Mononuclear cell (primary cell): Measurements from ENCODE around the gene ZNF697. TPM values are rescaled to one million over a fixed set of nuclear protein-coding genes. Genes with fewer than 3 reads are reported as not detected.

ENCODE experiments used
- H3K27me3 ChIP-seq: 2 replicates; pipeline ENCODE4 v1.6.0; 2011; ENCODE audit warnings: low read length, control low read depth; ENCODE audit not compliant: insufficient read depth
- H3K4me1 ChIP-seq: 2 replicates; pipeline ENCODE4 v1.5.1; 2011; ENCODE audit warnings: mild to moderate bottlenecking, low read length, control low read depth; ENCODE audit not compliant: insufficient read depth
- H3K4me3 ChIP-seq: 2 replicates; pipeline ENCODE4 v1.5.1; 2011; ENCODE audit warnings: mild to moderate bottlenecking, low read length, moderate library complexity
- H3K9me3 ChIP-seq: 2 replicates; pipeline ENCODE4 v1.5.1; 2011; ENCODE audit warnings: low read depth, mild to moderate bottlenecking, control low read depth, low read length
- total RNA-seq: library from RNA; depleted of rRNA; stranded (reverse); fragments of >200 nt; gene quantifications from one replicate; pipeline ENCODE4 v1.2.3, GENCODE V29; 2012

The ZNF697 gene
- total RNA-seq, 1 donor = 4.1 TPM

GRCh38 chr1:119652587-119652986, 4.5 kb upstream of the ZNF697 start:
- Histone ChIP-seq H3K4me3 (no peak overlapping the region), H3K9me3 (no peaks in the 10 kb centered on the region), H3K4me1 (peaks cover 2% of the 10 kb centered on the region), H3K27me3 (peaks cover 44% of the 10 kb centered on the region)

- Histone ChIP-seq H3K27me3 (peaks cover 45% of the 10 kb centered on the region), H3K9me3 (no peaks in the 10 kb centered on the region), H3K4me1 (peaks cover 9% of the 10 kb centered on the region), H3K4me3 (no peak overlapping the region)
These were observed 3.6 kb upstream of the ZNF697 start for GRCh38 chr1:119651641-119652040.

- peaks cover 50% of the 10 kb centered on the region for H3K27me3 ChIP-seq
- no peak overlapping the region for H3K4me3 ChIP-seq
- H3K4me1 ChIP-seq = peaks cover 14% of the 10 kb centered on the region
- no peaks in the 10 kb centered on the region for H3K9me3 ChIP-seq
These were observed 3.1 kb upstream of the ZNF697 start for GRCh38 chr1:119651133-119651532.

GRCh38 chr1:119648620-119649004, 546 bp upstream of the ZNF697 start:
- H3K9me3 ChIP-seq = no peaks in the 10 kb centered on the region
- H3K4me1 ChIP-seq = peaks cover 23% of the 10 kb centered on the region
- peaks cover 47% of the 10 kb centered on the region for H3K27me3 ChIP-seq
- H3K4me3 ChIP-seq = peak overlapping the region; percentile 51

GRCh38 chr1:119647228-119647733, 785 bp downstream of the ZNF697 start:
- no peaks in the 10 kb centered on the region for H3K9me3 ChIP-seq
- peaks cover 43% of the 10 kb centered on the region for H3K27me3 ChIP-seq
- peak overlapping the region; percentile 51 for H3K4me3 ChIP-seq

GRCh38 chr1:119646521-119647227, 1.4 kb downstream of the ZNF697 start:
- H3K4me1 ChIP-seq = peaks cover 23% of the 10 kb centered on the region
- H3K9me3 ChIP-seq = no peaks in the 10 kb centered on the region
- H3K27me3 ChIP-seq = peaks cover 37% of the 10 kb centered on the region
- peak overlapping the region; percentile 51 for H3K4me3 ChIP-seq

More at GRCh38 chr1:119647228-119647733, 785 bp downstream of the ZNF697 start:
- H3K4me1 ChIP-seq = peaks cover 23% of the 10 kb centered on the region

DNA sequence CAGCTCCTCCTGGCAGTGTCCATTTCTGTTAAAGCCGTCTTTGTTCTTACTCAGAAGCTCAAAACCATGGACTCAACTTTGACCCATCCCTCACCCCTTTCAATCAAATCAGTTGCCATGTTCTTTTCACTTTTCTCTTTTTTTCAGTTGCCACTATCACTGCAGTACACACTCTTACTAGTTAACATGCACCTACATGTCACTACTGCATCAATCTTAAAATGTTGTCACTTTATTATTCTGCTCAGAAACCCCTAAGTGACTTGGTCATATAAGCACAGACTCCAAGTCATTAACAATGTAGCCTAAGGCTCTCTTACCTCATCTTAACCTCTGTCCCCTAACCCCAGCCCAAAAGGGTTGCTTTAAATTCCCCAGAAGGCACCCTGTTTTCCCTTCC, 9.0 kb downstream of the ZNF697 start:
- Histone ChIP-seq H3K4me1 (no peaks in the 10 kb centered on the region), H3K9me3 (no peaks in the 10 kb centered on the region), H3K27me3 (peaks cover 5% of the 10 kb centered on the region), H3K4me3 (no peak overlapping the region)

DNA sequence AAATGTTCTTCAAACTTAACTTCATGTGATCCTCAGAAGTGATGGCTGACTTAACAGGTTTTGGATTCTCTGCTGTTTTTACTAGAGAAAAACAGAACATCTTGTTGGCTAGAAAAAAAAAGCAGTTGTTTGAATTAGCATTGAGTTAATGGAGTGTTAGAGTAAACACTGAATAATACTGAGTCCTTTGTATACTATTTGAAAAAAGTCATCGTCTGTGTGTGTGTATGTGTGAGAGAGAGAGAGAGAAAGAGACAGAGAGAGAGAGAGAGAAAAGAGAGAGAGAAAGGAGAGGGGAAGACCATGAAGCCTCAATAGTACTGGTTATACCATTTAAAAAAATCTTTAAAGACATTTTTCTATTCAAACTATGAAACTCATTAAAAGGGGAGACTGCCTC, 10.4 kb downstream of the ZNF697 start:
- Histone ChIP-seq H3K27me3 (peaks cover 5% of the 10 kb centered on the region), H3K4me3 (no peak overlapping the region), H3K9me3 (no peaks in the 10 kb centered on the region), H3K4me1 (no peaks in the 10 kb centered on the region)

- Histone ChIP-seq H3K9me3 (no peaks in the 10 kb centered on the region), H3K4me1 (peaks cover 3% of the 10 kb centered on the region), H3K4me3 (no peak overlapping the region), H3K27me3 (peaks cover 14% of the 10 kb centered on the region)
These were observed 11.5 kb downstream of the ZNF697 start for GRCh38 chr1:119636491-119637089.

DNA sequence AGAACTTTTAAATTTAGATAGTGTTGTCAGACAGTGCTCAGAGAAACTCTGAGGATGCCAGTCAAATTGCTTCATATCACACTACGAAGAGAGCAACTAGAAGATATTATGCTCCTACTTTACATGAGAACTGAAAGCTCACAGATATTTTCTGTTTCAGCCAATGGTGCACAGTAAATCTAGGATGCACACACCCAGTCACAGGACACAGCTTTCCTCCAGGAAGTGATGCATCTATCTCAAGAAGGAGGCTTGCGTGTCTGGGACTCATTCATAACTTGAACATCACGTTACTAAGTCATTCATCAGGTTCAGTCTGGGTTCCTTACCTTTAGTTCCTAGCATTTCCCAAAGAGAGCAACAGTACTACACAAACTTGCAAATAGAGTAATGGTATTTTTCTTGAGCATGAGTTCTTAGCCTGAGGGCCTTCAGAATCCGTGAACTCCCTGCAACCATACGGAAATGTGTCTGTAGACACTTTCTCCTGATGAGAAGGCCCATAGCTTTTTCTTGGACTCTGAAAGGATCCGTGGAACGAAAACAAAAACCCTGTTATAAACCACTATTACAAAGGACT, 12.2 kb downstream of the ZNF697 start:
- peaks cover 20% of the 10 kb centered on the region for H3K27me3 ChIP-seq
- peaks cover 5% of the 10 kb centered on the region for H3K4me1 ChIP-seq
- no peaks in the 10 kb centered on the region for H3K9me3 ChIP-seq
- no peak overlapping the region for H3K4me3 ChIP-seq

- no peaks in the 10 kb centered on the region for H3K9me3 ChIP-seq
- H3K4me1 ChIP-seq = peaks cover 5% of the 10 kb centered on the region
- H3K27me3 ChIP-seq = peaks cover 25% of the 10 kb centered on the region
- H3K4me3 ChIP-seq = no peak overlapping the region
These were observed 14.1 kb downstream of the ZNF697 start for GRCh38 chr1:119634016-119634415.

GRCh38 chr1:119633575-119633974, 14.5 kb downstream of the ZNF697 start:
- Histone ChIP-seq H3K4me1 (peaks cover 5% of the 10 kb centered on the region), H3K4me3 (no peak overlapping the region), H3K27me3 (peaks cover 25% of the 10 kb centered on the region), H3K9me3 (no peaks in the 10 kb centered on the region)

GRCh38 chr1:119632841-119633240, 15.2 kb downstream of the ZNF697 start:
- no peaks in the 10 kb centered on the region for H3K9me3 ChIP-seq
- no peak overlapping the region for H3K4me3 ChIP-seq

DNA sequence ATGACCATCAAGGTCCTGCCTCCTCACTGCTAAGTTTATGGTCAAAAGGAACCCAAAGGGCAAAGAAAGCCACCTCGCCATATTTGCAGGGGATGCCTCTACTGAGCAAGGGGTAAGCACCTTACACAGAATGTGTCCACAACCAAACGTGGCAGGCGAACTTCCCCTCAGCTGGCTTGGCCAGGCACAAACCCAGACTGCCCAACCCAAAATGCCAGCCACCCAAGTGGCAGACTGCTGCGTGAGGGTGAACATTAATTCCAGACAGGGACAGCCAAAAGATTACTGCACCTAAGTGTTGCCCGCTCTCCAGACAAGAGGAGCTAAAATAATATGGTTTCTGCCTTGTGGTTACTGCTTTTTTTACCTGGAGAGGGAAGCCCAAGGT, 16.0 kb downstream of the ZNF697 start:
- Histone ChIP-seq H3K4me1 (peaks cover 5% of the 10 kb centered on the region), H3K9me3 (no peaks in the 10 kb centered on the region), H3K27me3 (peaks cover 25% of the 10 kb centered on the region), H3K4me3 (no peak overlapping the region)

More at GRCh38 chr1:119632841-119633240, 15.2 kb downstream of the ZNF697 start:
- Histone ChIP-seq H3K27me3 (peaks cover 25% of the 10 kb centered on the region), H3K4me1 (peaks cover 5% of the 10 kb centered on the region)

GRCh38 chr1:119631433-119632102, 16.5 kb downstream of the ZNF697 start:
- H3K4me3 ChIP-seq = no peak overlapping the region
- peaks cover 5% of the 10 kb centered on the region for H3K4me1 ChIP-seq
- H3K9me3 ChIP-seq = no peaks in the 10 kb centered on the region
- H3K27me3 ChIP-seq = peaks cover 25% of the 10 kb centered on the region
